Measurements from ENCODE around the gene SNPH.

Gene SNPH

DNA sequence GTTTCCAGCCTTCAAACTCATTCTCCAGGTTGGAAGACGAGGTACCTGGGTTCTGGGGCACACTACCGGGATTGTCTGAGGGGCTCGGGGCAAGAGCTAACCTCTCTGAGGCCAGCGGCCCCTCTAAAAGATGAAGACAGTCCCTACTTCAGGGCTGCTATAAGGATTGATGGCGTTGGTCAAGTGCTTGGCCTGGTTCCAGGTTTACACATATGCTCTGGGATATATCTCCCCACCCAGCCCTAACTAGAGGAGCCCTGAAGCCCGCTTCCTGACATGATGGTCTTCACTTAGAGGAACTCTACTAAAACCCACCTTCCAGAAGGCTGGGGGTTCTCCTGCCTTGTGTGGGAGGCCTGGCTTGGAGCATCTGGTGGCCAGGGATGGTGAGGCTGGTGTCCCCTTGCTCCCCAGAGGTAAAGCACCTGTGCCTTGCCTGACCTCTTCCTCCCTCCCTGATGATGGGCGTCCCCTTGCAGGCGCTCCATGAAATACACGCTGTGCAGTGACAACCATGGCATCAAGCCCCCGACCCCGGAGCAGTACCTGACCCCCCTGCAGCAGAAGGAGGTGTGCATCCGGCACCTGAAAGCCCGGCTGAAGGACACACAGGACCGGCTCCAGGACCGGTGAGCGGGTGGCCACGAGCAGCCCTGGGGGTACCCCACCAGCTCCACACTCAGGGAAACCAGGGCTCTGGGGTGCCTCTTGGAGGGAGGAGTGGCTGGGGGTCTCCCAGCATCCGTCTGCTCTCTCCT is 34.2 kb downstream of the SNPH start:
- TF ChIP-seq POLR2A (IDR thresholded peaks at IDR 0.05; ENCODE audit: low read depth, low read length), result no peak
- FAIRE-seq (no peak), DNase-seq (ENCODE audit: insufficient read length, low spot score) (no peak)

DNA sequence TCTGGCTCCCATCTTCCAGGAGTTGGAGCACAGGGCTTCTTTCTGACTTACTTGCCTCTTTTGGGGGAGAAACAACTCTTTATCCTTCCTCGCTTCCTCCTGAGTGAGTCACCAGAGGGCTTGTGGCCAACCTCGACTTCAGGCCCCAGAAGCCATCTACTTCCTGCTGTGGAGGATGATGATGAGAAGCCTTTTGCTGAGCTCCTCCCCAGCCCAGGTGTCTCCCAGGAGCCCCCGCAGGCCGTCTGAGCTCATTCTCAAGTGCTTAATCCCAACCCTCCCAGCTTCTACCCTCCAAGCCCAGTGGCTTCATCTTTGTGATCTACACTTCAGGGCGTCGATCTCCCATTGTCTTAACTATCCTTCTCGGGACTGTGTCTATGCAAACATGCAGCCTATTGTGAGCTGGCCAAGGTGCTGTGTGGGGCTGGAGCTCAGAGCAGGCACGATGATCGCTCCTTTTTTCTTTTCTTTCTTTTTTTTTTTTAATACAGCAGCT is 35.0 kb downstream of the SNPH start:
- DNase-seq (ENCODE audit: insufficient read length, low spot score) (peak; percentile 70), FAIRE-seq (peak; percentile 50)
- TF ChIP-seq POLR2A (IDR thresholded peaks at IDR 0.05; ENCODE audit: low read depth, low read length), result no peak

DNA sequence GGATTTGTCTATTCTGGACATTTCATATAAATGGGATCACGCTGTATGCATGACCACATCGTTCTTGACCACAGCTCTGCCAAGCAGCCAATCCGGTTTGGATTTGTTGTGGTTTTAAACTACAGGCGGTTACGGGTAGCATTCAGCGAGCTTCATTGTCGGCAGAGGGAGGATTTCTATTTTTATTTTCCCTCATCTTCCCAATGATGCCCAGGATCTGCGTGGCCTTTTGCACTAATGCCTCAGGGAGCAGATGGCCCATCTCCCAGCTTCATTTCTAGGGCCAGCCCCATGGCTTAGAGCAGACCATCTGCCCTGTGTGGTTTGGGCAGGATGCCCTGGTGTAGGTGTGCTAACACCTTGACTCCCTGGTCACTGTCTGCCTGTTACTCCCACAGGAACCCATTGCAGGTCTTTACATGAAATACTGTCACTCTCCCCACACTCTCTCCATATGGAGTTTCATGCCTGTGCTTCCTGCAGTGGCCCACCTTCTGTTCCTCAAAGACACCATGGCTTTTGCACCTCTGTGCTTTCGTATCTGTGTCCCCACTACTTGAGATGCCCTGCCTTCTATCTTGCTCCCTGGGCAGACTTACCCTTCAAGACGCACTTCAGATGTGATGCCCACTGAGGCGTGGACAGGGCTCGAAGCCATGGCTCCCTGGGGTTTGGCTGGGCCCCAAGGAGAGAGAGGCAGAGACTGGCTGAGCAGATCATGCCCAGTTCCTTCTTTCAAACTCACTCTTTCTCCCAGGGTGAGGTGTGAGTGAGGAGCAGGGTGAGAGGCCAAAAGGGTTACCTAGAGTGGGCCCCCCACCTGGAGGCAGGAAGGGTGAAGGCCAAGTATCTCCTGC is 36.8 kb downstream of the SNPH start:
- FAIRE-seq, result no peak
- DNase-seq (ENCODE audit: insufficient read length, low spot score), result peak; percentile 78
- TF ChIP-seq POLR2A (IDR thresholded peaks at IDR 0.05; ENCODE audit: low read depth, low read length), result no peak

DNA sequence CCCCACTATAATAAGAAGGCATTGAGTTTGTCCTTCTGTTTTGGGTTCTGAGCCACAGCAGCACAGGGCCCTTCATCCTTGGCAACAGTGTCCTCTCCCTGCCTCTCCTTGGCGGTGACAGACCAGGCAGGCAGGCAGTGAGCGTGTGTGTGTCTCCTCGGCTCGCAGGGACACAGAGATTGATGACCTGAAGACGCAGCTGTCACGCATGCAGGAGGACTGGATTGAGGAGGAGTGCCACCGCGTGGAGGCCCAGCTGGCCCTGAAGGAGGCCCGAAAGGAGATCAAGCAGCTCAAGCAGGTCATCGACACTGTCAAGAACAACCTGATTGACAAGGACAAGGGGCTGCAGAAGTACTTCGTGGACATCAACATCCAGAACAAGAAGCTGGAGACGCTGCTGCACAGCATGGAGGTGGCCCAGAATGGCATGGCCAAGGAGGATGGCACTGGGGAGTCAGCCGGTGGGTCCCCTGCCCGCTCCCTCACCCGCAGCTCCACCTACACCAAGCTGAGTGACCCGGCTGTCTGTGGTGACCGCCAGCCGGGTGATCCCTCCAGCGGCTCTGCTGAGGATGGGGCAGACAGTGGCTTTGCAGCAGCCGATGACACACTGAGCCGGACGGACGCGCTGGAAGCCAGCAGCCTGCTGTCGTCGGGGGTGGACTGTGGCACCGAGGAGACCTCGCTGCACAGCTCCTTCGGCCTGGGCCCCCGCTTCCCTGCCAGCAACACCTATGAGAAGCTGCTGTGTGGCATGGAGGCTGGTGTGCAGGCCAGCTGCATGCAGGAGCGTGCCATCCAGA is 38.8 kb downstream of the SNPH start:
- FAIRE-seq, result no peak

DNA sequence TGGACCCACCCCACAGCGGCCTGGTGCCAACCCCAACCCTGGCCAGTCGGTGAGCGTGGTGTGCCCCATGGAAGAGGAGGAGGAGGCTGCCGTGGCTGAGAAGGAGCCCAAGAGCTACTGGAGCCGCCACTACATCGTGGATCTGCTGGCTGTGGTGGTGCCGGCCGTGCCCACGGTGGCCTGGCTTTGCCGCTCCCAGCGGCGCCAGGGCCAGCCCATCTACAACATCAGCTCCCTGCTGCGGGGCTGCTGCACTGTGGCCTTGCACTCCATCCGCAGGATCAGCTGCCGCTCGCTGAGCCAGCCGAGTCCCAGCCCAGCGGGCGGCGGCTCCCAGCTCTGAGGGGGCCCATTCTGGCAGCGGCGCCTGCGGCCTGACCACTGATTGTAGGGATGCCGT is 39.6 kb downstream of the SNPH start:
- DNase-seq (ENCODE audit: insufficient read length, low spot score) (no peak), FAIRE-seq (no peak)
- no peak for TF ChIP-seq POLR2A (IDR thresholded peaks at IDR 0.05; ENCODE audit: low read depth, low read length)

More for the DNA sequence above, 38.8 kb downstream of the SNPH start:
- no peak for DNase-seq (ENCODE audit: insufficient read length, low spot score)
- TF ChIP-seq POLR2A (IDR thresholded peaks at IDR 0.05; ENCODE audit: low read depth, low read length), result no peak

DNA sequence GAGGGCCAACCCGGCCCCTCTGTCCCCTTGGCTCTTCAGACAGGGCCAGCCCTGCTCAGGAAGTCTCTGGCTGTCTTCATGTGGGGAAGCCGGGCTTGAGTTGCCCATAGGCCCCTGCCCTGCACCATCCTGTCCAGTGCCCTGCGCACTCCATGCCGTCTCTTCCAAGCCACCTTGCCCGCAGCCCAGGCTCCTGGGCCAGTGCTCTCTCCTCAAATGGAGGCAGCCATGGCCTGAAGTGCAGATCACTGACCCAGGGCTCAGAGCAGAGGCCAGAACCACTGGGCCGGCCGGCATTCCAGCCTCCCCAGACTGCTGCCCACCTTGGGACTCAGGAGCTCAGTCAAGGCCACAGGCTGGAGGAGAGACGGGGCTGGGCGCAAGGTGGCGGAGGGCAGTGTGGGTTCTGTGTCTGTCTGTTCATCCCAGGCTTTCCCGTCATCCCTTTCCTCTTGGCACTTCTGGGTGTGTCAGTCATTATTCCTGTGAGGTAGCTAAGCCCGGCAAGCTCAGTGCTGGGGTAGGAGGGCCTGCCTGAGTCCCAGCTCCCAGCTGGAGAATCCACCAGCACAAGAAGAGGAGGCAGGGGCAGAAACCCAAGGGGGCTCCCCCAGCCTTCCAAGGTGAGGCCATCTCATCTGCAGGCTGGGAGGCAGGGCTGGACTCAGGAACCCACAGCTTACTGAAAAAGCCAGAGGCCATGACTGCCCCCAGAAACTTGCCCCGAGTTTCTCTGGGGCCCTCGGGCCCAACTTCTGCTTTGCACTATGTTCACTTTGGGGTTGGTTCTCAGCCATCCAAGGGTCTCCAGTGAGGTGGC is 40.4 kb downstream of the SNPH start:
- no peak for FAIRE-seq
- DNase-seq (ENCODE audit: insufficient read length, low spot score), result no peak
- no peak for TF ChIP-seq POLR2A (IDR thresholded peaks at IDR 0.05; ENCODE audit: low read depth, low read length)

DNA sequence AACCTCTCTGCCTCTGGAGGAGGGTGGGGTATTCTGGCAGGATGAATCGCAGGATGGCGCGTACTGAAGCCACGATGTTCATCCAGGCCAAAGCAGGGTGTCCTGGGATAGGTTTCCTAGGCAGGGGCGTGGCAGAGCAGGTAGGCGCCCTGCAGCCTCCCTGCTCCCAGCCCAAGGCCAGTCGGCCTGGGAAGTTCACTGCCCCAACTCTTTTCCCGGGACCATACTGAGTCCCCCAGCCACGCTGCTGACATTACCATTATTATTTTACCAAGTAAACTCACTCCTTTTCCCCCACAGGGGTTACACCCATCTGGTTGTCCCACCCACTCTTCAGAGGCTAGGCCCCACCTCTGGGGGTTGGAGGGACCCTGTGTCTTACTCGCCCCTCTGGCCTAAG is 41.1 kb downstream of the SNPH start:
- FAIRE-seq, result no peak
- no peak for TF ChIP-seq POLR2A (IDR thresholded peaks at IDR 0.05; ENCODE audit: low read depth, low read length)
- DNase-seq (ENCODE audit: insufficient read length, low spot score), result no peak

DNA sequence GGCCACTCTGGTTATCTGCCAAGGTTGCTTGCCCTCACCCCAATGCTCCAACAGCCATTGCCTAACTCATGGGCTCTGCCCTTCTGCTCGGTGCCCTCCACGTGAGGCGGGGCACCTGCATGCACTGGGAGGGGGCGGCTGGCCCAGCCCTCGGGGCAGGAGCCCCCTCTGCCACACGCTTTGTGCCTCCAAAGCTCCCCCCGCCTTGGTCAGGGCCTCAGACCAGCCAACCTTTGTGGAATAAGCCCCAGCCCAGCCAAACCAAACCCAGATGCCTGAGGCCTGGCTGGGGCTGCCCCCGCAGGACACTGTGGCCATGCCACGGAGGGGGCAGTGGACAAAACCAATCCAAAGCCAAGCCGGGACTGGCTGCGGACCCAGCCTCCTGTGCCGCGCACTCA is 41.5 kb downstream of the SNPH start:
- TF ChIP-seq POLR2A (IDR thresholded peaks at IDR 0.05; ENCODE audit: low read depth, low read length), result no peak
- FAIRE-seq, result no peak
- DNase-seq (ENCODE audit: insufficient read length, low spot score), result no peak

DNA sequence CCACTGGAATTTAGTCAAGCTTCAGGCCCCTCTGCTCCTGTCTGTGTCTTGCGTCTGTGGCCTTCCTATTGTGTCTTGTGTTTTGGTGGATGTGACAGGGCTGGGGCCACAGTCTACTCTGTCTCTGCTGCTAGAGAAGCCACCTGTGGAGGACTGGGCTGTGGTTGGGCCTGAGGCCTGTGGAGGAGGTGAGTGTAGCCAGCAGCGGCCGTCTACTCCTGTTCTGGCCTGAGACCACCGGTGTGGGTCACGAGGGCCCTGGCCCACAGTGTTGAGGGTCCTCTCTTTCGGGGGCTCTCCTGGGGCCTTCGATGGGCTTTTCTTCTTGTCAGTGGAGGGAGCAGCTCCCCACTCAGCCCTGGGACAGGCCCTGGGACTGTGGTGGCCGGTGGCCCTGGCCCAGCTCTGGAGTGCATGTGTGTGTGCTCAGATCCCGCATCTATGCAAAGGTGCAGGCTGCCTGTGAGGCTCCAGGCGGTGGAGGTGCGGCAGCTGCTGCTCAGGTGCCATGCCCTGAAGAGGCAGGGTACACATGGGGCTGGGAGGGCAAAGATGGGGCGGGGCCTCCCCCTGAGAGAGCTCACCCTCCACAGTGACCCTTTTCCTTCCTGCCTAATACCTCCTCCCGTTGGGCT is 42.1 kb downstream of the SNPH start:
- FAIRE-seq, result no peak
- no peak for DNase-seq (ENCODE audit: insufficient read length, low spot score)
- TF ChIP-seq POLR2A (IDR thresholded peaks at IDR 0.05; ENCODE audit: low read depth, low read length), result no peak

DNA sequence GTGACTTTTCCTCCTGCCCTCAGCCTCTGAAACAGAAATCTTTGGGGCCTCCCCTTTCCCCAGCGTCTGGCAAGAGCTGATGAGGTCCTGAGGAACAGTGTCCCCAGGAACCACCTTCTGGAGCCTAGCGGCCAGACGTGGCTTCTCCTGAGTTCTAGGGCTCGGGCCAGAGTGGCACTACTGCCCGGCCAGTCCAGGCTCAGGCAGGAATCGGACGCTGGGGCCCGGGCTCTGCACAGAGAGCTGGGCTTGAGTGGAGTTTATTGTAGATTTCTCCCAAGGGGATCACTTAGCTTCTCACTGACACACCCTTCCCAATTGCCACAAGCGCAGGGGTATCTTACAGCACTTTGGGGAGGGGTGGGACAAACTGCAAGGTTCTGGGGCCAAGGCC is 42.6 kb downstream of the SNPH start:
- FAIRE-seq (no peak), DNase-seq (ENCODE audit: insufficient read length, low spot score) (no peak)
- no peak for TF ChIP-seq POLR2A (IDR thresholded peaks at IDR 0.05; ENCODE audit: low read depth, low read length)

DNA sequence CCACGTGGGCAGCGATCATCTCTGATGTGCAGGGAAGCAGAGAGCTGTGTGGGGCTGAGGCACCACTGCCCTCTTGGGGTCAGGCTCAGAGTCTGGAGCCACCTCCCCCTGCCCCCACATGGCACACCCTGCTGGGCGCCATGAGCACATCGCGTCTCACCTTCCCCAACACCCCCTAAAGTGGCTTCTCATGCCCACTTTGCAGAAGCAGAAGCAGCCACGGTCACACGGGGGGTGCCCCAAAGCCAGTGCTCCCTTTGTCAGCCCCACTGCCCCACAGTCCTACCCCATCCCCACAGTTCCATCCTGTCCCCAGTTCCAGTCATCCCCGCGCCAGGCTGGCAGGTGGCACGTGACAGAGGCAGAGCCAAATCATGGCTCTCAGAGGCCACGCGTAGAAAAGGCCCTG is 43.3 kb downstream of the SNPH start:
- no peak for TF ChIP-seq POLR2A (IDR thresholded peaks at IDR 0.05; ENCODE audit: low read depth, low read length)
- DNase-seq (ENCODE audit: insufficient read length, low spot score), result no peak
- FAIRE-seq, result no peak

DNA sequence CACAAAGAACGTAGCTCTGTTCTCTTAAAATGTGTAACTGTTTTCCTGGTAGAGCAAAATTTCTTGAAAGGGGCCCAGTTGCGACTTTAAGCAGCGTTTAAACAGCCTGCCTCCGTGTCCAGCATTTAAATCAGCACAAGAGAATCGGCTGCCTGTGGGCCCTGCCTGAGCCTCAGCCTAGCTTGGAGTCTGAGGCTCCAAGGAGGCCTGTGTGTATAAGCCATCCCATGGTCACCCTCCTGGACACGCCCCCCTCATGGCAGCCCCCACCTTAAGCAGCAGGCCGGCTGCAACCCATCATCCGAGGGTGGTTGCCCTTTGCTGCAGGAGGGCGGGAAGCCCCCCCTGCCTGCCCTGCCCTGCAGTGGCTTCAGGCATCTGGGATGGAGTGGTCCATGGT is 44.0 kb downstream of the SNPH start:
- DNase-seq (ENCODE audit: insufficient read length, low spot score) (no peak), FAIRE-seq (no peak)
- TF ChIP-seq POLR2A (IDR thresholded peaks at IDR 0.05; ENCODE audit: low read depth, low read length), result no peak

All from H54 (cell line).